Hepatocyte (in vitro differentiated cells): Measurements from ENCODE around the gene ZCCHC9. TPM values are rescaled to one million over a fixed set of nuclear protein-coding genes. Genes with fewer than 3 reads are reported as not detected.

ENCODE experiments used
- polyA plus RNA-seq: library from polyadenylated mRNA; unstranded; fragments of >200 nt; fragmentation: Nextera tagmentation; extraction: Ambion mirVana; gene quantifications from 2 replicates; pipeline ENCODE4 v1.2.1, GENCODE V29; 2016
- total RNA-seq: library from RNA; depleted of rRNA; stranded (reverse); fragments of >200 nt; gene quantifications from 2 replicates; pipeline ENCODE4 v1.2.3, GENCODE V29; 2014

Gene ZCCHC9
- total and polyA plus RNA-seq, 2 experiments from 2014 or later = 22.8 to 35.2 TPM

Other genes with a start within 250 kb of the ZCCHC9 start
- gene CKMT2, start 68.3 kb upstream of the ZCCHC9 start, total RNA-seq = 5.0 and 5.5 TPM in 2 replicates
- 5.3 and 7.8 TPM in 2 replicates for gene CKMT2, start 68.3 kb upstream of the ZCCHC9 start, polyA plus RNA-seq
- gene ACOT12, start 92.5 kb downstream of the ZCCHC9 start, total RNA-seq = 9.6 and 10.2 TPM in 2 replicates
- gene ACOT12, start 92.5 kb downstream of the ZCCHC9 start, polyA plus RNA-seq = 2.9 and 5.3 TPM in 2 replicates